ENCODE data around the gene TBC1D4.

DNA sequence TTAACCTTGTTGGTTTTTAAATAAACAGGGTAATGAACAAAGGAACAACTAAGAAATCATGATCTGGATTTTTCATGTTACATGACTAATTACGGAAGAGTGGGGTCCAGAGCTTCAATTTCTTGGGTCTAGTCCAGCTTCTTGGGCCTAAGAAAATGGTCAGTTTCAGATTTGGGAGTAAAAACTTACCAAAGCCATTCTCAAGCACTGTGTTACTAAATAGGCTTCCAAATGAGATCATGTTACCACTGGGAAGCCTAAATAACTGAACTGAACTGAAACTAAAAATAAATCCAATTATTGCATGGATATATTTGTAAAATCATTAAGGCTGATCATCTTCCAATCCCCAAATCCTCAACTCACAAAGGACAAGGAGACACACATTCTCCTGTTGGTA is 13.9 kb downstream of the TBC1D4 start:
- TF ChIP-seq FOXM1 (IDR thresholded peaks at IDR 0.05; ENCODE audit: borderline replicate concordance) (no peak), ARNT (IDR thresholded peaks at IDR 0.05) (no peak), CTBP1 (IDR thresholded peaks at IDR 0.05; ENCODE audit: borderline replicate concordance) (no peak), BHLHE40 (IDR thresholded peaks at IDR 0.05; ENCODE audit: borderline replicate concordance) (no peak), L3MBTL2 (conservative IDR thresholded peaks at IDR 0.05) (no peak), SP1 (IDR thresholded peaks at IDR 0.05) (no peak), FOXK2 (IDR thresholded peaks at IDR 0.05) (no peak), TARDBP (IDR thresholded peaks at IDR 0.05) (no peak), SUZ12 (IDR thresholded peaks at IDR 0.05) (no peak), FOXA1 (IDR thresholded peaks at IDR 0.05) (no peak), ZNF384 (IDR thresholded peaks at IDR 0.05) (no peak)
- TF ChIP-seq, protein P1, sequence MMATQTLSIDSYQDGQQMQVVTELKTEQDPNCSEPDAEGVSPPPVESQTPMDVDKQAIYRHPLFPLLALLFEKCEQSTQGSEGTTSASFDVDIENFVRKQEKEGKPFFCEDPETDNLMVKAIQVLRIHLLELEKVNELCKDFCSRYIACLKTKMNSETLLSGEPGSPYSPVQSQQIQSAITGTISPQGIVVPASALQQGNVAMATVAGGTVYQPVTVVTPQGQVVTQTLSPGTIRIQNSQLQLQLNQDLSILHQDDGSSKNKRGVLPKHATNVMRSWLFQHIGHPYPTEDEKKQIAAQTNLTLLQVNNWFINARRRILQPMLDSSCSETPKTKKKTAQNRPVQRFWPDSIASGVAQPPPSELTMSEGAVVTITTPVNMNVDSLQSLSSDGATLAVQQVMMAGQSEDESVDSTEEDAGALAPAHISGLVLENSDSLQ (IDR thresholded peaks at IDR 0.05): no peak

All from HEK293T (cell line).